Activated CD4-positive, CD25-positive, alpha-beta regulatory T cell treated with anti-CD3 and anti-CD28 coated beads, Interleukin-2, amount 50 U/mL, for 16 hours (primary cell): ENCODE data around the gene SLC22A12.
"Not testable (repeated sequence)": the region's sequence is repeated elsewhere in the genome, so short reads cannot be mapped to it uniquely, and the experiment has no call there.

Experiments used
- DNase-seq: peaks from one replicate; pipeline ENCODE4 v3.0.0-alpha.2; 2020; ENCODE audit warnings: low read depth, low spot score

The SLC22A12 gene

DNA sequence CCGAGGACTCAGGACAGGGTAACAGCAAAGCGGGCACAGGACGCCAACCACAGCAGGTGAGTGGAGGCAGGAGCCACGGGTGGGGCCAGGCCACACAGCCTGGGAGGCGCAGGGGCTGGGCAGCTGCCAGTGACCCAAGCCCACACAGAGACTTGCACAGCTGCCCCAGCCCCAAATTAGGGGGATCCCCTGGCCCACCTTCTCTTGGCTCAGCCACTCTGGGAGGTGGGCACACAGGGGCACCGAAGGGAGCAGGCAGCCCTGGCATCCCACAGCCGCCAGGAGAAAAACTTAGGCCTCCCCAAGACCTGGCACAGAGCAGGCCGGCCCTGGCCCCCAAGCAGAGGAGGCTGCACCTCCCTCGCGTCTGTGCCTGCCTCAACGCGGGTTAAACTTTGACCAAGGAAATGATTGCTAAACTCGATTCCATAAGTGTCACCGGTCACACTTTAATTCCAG, at the start of gene SLC22A12:
Gene SLC22A12, plus strand, starts transcription at position 458 of the 459 bp plus-strand sequence. CDS start 337 bp downstream, outside the sequence.
- no peak for DNase-seq

GRCh38 chr11:64542172-64543125, 48.6 kb upstream of the SLC22A12 start:
- DNase-seq: no peak

DNA sequence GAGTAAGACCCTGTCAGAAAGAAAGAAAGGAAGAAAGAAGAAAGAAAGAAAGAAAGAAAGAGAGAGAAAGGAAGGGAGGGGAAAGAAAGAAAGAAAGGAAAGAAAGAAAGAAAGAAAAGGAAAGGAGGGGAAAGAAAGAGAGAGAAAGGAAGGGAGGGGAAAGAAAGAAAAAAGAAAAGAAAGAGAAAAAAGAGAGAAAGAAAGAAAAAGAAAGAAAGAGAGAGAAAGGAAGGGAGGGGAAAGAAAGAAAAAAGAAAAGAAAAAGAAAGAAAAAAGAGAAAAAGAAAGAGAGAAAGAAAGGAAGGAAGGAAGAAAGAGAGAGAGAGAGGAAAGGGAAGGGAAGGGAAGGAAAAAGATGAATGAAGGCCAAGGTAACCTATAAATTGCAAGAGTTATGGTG, 47.2 kb upstream of the SLC22A12 start:
- DNase-seq: no peak

DNA sequence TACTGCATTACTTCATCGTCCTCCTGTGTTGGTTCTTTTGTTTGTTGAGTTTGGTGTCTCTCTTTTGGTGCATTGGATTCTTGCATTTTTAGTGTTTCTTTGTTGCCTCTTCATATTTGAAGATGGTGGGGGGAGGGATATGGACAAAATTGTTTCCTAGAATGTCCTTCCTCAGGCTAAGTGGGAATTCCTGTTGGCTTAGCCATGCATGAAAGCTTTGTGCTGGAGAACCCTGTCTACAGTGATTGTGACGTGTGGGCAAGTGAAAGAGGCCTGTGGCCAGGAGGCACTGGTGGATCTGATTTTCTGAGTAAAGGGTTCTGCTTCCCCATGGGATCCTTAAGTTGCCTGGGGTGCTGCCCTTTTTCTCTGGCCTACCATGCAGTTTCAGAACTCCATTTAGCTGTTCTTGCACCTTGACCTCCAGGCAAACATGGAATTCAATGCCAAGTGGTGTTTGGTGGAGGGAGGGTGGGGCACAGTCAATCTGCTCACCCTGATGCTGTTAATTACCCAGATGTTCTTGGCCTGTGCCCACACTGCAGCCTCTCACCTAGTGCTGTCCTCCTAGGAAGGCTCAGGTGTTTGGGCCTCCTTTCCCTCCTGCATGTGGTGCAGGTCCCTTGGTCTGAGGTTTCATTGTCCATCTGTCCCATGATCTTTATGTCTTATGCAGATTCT, 46.3 kb upstream of the SLC22A12 start:
- no peak for DNase-seq

GRCh38 chr11:64545619-64546018, 45.4 kb upstream of the SLC22A12 start:
- no peak for DNase-seq

- DNase-seq: no peak
Observed at GRCh38 chr11:64546176-64546575, 44.8 kb upstream of the SLC22A12 start.

GRCh38 chr11:64546600-64546999, 44.4 kb upstream of the SLC22A12 start:
- no peak for DNase-seq

- no peak for DNase-seq
Observed at GRCh38 chr11:64549969-64550368, 41.1 kb upstream of the SLC22A12 start.

DNA sequence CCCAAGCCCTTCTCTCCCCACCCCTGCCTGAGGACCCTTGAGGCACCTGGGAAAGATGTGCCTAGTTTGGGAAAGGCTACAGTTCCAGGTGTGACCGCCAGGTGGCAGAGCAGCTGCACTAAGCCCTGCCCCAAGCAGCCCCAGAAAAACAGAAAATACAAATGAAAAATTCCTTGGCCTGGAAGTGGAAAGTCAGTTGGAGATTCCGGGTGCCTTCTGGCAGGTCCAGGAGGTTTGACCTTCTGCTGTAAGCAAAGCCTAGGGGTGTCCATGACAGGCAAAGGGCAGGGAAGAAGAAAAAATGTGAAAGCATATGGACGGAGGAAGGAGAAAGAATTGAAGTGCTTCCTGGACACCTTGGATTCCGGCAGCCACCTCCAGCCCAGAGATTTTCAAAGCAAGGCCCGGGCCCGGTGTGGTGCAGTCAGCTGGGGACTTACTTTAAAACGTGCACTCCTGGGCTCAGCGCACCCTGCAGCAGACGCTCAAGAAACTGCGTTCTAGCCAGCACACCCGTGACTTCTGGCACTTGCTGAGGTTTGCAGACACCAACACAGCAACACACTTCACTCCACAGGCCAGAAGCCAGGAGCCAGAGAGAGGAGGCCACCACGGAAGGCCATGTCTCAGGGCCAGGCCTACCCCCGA, 37.3 kb upstream of the SLC22A12 start:
- no peak for DNase-seq

GRCh38 chr11:64556044-64556720, 34.8 kb upstream of the SLC22A12 start:
- no peak for DNase-seq

DNA sequence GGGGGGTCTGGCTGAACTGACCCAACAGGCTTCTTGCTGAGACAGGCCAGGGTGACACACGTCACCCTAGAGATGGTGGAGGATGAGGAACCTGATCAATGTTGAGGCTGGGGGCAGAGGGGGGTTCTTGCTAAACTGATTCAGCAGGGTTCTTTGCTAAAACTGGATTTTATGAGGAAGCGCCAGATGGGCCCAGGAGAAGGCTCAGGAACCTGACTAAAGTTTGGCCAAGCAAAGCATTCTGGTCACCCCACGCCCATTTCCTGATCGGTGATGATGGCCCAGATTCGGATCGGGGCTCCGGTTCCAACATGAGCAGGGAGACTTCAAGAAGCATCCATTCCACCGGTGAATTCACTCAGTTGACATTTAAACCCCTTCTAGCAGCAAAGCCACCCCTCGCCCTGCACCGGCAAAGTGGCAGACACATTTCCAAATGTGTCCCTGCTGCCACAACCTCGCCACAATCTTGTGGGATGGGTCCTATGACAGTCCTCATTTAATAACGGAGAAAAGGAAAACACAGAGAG, 34.2 kb upstream of the SLC22A12 start:
- DNase-seq: no peak

- DNase-seq: no peak
Observed at GRCh38 chr11:64558065-64558745, 32.8 kb upstream of the SLC22A12 start.

DNA sequence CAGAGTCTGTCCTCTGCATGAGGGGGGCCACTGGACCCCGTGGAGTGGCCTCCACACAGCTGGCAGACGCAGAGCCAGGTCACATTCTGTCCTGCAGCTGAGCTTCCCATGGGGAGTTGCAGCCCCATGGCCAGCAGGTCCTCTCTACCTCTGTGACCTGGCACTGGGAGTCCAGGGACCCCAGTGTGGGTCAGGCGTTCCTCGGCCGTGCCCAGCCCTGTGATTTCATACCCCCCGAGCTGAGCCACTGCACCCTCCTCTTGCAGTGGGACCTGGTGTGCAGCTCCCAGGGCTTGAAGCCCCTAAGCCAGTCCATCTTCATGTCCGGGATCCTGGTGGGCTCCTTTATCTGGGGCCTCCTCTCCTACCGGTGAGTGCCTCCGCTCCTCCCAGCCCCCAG, 32.2 kb upstream of the SLC22A12 start:
- no peak for DNase-seq

DNA sequence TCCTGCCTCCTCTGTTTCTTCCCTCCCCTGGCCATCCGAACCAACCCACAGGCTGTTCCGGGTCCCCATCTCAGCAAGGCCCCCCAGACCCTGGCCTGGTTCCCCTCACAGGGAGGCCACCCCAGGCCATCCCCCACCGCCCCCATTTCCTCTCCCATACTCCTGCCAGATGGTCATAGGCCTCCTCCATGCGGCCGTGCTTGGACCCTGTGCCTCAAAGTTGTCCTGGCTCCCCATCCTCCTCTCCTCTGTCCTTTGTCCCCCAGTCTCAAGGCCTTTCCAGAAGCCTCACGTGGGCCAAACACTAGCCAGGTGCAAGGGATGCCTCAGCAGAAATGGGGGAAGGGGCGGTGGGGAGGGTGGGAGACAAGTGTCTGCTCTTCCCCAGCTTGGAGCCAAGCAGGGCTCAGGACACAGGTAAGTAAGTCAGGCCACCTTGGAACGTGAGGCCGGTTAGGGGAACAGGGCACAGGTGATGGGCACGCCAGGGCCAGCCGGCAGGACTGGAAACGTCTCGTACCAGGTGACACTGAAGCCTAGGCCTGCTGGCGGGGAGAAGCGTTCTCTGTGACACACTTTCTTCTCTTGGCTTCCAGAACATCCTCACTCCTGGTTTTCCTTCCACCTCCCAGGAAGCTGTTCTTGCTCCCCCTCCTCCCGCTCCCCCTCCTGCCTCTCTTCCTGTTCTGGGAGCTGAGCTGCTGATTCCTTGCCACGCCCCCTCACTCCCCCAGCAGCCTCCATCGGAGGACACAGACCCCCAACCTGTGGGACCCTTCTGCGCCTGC, 31.5 kb upstream of the SLC22A12 start:
- no peak for DNase-seq

GRCh38 chr11:64560139-64560771, 30.8 kb upstream of the SLC22A12 start:
- no peak for DNase-seq

DNA sequence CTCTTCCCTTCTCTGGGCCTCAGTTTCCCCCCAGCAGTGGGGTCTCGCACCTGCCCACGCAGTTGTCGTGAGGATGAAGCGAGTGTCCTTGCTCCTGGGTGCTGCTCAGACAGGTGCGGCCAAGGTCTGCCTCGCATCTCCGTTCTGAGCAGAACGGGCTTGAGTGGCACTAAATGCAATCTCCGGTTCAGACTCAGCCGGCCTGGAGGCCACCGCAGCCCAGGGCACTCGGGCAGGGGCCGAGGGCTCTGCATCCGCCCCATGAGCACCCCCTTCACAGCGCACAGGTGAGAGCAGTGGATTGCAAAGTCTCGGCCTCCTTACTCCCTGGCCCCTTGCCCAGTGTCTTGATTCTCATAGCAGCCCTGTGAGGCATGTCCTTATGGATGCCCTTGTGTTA, 30.1 kb upstream of the SLC22A12 start:
- no peak for DNase-seq

DNA sequence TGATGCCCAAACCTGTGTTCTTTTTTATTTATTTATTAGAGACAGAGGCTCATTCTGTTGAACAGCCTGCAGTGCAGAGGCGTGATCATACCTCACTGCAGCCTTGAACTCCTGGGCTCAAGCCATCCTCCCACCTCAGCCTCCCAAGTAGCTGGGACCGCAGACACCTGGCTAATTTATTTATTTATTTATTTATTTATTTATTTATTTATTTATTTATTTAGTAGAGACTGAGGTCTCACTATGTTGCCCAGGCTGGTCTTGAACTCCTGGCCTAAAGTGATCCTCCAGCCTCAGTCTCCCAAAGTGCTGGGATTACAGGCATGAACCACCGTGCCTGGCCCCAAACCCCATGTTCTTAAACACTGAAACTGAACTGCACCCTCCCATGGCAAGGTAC, 29.6 kb upstream of the SLC22A12 start:
- DNase-seq: not testable (repeated sequence)

DNA sequence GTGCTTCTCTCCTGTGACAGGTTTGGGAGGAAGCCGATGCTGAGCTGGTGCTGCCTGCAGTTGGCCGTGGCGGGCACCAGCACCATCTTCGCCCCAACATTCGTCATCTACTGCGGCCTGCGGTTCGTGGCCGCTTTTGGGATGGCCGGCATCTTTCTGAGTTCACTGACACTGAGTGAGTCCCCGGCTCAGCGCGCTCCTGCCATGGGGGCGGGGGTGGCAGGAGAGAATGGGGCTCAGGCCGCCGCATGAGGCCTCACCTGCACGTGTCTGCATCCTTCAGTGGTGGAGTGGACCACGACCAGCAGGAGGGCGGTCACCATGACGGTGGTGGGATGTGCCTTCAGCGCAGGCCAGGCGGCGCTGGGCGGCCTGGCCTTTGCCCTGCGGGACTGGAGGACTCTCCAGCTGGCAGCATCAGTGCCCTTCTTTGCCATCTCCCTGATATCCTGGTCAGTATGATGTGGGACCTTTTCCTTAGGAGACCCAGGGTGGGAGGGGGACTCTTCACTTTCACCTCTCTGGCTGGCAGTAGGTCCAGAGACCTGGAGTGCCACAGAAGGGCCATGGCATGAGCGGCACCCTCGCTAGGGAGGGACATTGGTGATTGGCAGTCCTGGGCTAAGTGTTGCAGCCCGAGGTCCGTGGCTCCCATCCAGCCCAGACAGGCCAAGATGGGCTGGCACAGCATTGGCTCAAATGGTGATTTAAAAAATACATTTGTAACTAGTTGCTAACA, 28.9 kb upstream of the SLC22A12 start:
- DNase-seq: no peak
